HepG2 (cell line): Measurements from ENCODE around the gene ZNF444. TPM values are rescaled to one million over a fixed set of nuclear protein-coding genes. Genes with fewer than 3 reads are reported as not detected.

Experiments
- LBX2 ChIP-seq: sonication (generic); formaldehyde crosslinking; IDR thresholded peaks from 2 replicates; pipeline ENCODE4 v1.5.0; 2020; ENCODE audit warnings: missing genetic modification reagents, mild to moderate bottlenecking, borderline replicate concordance
- POLR2A ChIP-seq, 2 experiments: IDR thresholded peaks; 2 replicates each; pipeline ENCODE4 v1.6.1; 2011; ENCODE audit warnings: low read depth in 2 of 2, low read length in 2 of 2, mild to moderate bottlenecking in 1 of 2, moderate library complexity in 1 of 2; ENCODE audit not compliant: insufficient read depth in 1 of 2
- POLR2G ChIP-seq: fragments of 200-400 bp; formaldehyde crosslinking; IDR thresholded peaks from 2 replicates; pipeline ENCODE4 v1.6.1; 2018; ENCODE audit warnings: mild to moderate bottlenecking, low read depth, low read length, moderate library complexity
- RBM22 ChIP-seq: fragments of 200-400 bp; formaldehyde crosslinking; optimal IDR thresholded peaks from 2 replicates; pipeline ENCODE3; 2017; ENCODE audit warnings: mild to moderate bottlenecking, low read length, moderate library complexity
- SALL2 ChIP-seq: sonication (generic); formaldehyde crosslinking; IDR thresholded peaks from 2 replicates; pipeline ENCODE4 v1.8.1; 2023; ENCODE audit warnings: mild to moderate bottlenecking, missing genetic modification reagents, inconsistent platforms
- SKIL ChIP-seq: sonication (generic); formaldehyde crosslinking; IDR thresholded peaks from 2 replicates; pipeline ENCODE4 v1.8.0; 2022; ENCODE audit warnings: missing genetic modification reagents, mild to moderate bottlenecking, moderate library complexity, borderline replicate concordance
- YEATS2 ChIP-seq: sonication (generic); formaldehyde crosslinking; IDR thresholded peaks from 2 replicates; pipeline ENCODE4 v1.4.0; 2020; ENCODE audit warnings: missing genetic modification reagents, borderline replicate concordance
- ZNF292 ChIP-seq: sonication (generic); formaldehyde crosslinking; IDR thresholded peaks from 2 replicates; pipeline ENCODE4 v1.8.1; 2022; ENCODE audit warnings: mild to moderate bottlenecking, low read depth, missing genetic modification reagents, borderline replicate concordance
- ZNF484 ChIP-seq: sonication (generic); formaldehyde crosslinking; IDR thresholded peaks from 2 replicates; pipeline ENCODE4 v1.5.1; 2020; ENCODE audit warnings: mild to moderate bottlenecking, low read depth, missing genetic modification reagents, borderline replicate concordance
- ZNF563 ChIP-seq: sonication (generic); formaldehyde crosslinking; IDR thresholded peaks from 2 replicates; pipeline ENCODE4 v1.8.0; 2022; ENCODE audit warnings: mild to moderate bottlenecking, moderate library complexity, missing genetic modification reagents
- ZNF660 ChIP-seq: sonication (generic); formaldehyde crosslinking; IDR thresholded peaks from 2 replicates; pipeline ENCODE4 v1.5.1; 2020; ENCODE audit warnings: mild to moderate bottlenecking, low read depth, missing genetic modification reagents, borderline replicate concordance
- ZSCAN5A ChIP-seq: sonication (generic); formaldehyde crosslinking; IDR thresholded peaks from 2 replicates; pipeline ENCODE4 v1.8.0; 2022; ENCODE audit warnings: mild to moderate bottlenecking, missing genetic modification reagents, borderline replicate concordance
- polyA plus RNA-seq, 8 experiments: library from polyadenylated mRNA; depleted of rRNA in 3 of 8; stranded (reverse) in 7 of 8; unstranded in 1 of 8; fragments of >200 nt; fragmentation: Illumina TruSeq in 4 of 8; extraction: Trizol in 4 of 8; gene quantifications; 2 replicates each; pipeline versions ENCODE4 v1.2.1 to v1.2.3, GENCODE V29; 2011 to 2016; ENCODE audit warnings: low read depth in 4 of 8, missing spikeins in 1 of 8, mixed read lengths in 1 of 8; ENCODE audit not compliant: insufficient read depth in 1 of 8
- total RNA-seq, 5 experiments: library from RNA; depleted of rRNA; stranded (reverse); fragments of >200 nt; fragmentation: Illumina TruSeq; extraction: Trizol; gene quantifications; 2 replicates each; pipeline ENCODE4 v1.2.3, GENCODE V29; 2016; ENCODE audit warnings: low read depth in 1 of 5

The ZNF444 gene
- total and polyA plus RNA-seq, 2 of the 13 experiments (the other 11 are each of a cell fraction or from before 2014, with no cell fraction given), result 27.4 to 30.3 TPM

GRCh38 chr19:56158170-56158757 is 17.2 kb downstream of the ZNF444 start (continued):
- no peak for TF ChIP-seq SKIL (CRISPR knock-in tag)
- no peak for TF ChIP-seq ZNF292
- TF ChIP-seq ZNF563 (CRISPR knock-in tag), result no peak
- no peak for TF ChIP-seq YEATS2 (CRISPR knock-in tag)
- TF ChIP-seq LBX2 (CRISPR knock-in tag), result no peak
- no peak for TF ChIP-seq SALL2 (CRISPR knock-in tag)
- TF ChIP-seq ZNF660 (CRISPR knock-in tag), result no peak
- no peak for TF ChIP-seq ZSCAN5A
- TF ChIP-seq POLR2A (IDR thresholded peaks at IDR 0.05; ENCODE audit: insufficient read depth in 1 of 2, low read depth in 2 of 2, low read length in 2 of 2), result 0 out of 4 replicates have a peak, but pooled peaks of 1 of the 2 experiments have one; percentile 18
- TF ChIP-seq RBM22, result peak; percentile 56
- no peak for TF ChIP-seq ZNF484
- 0 out of 2 replicates have a peak, but pooled peaks have one; percentile 32 for TF ChIP-seq POLR2G
